Progenitor cell of endocrine pancreas (in vitro differentiated cells): ENCODE results near the gene PEX6. TPM values are rescaled to one million over a fixed set of nuclear protein-coding genes. Genes with fewer than 3 reads are reported as not detected.

Experiments
- DNase-seq: peaks from one replicate; pipeline ENCODE4 v3.0.0; 2021; ENCODE audit warnings: low spot score; ENCODE audit not compliant: unreplicated experiment
- H3K27ac Mint-ChIP-seq: 2 replicates; pipeline ENCODE4 v1.8.0; 2021; ENCODE audit warnings: mild to moderate bottlenecking, moderate library complexity, mixed read lengths
- H3K27me3 Mint-ChIP-seq: 2 replicates; pipeline ENCODE4 v1.8.0; 2021; ENCODE audit warnings: mixed read lengths
- H3K36me3 Mint-ChIP-seq: 2 replicates; pipeline ENCODE4 v1.8.0; 2022; ENCODE audit warnings: mixed read lengths; ENCODE audit not compliant: insufficient read depth
- H3K4me1 Mint-ChIP-seq: 2 replicates; pipeline ENCODE4 v1.8.0; 2021; ENCODE audit warnings: low read depth, mixed read lengths
- H3K4me3 Mint-ChIP-seq: 2 replicates; pipeline ENCODE4 v1.8.0; 2021; ENCODE audit warnings: low read depth, mild to moderate bottlenecking, moderate library complexity, mixed read lengths
- H3K9me3 Mint-ChIP-seq: 2 replicates; pipeline ENCODE4 v1.8.0; 2021; ENCODE audit warnings: low read depth, mixed read lengths
- total RNA-seq: library from RNA; stranded (reverse); gene quantifications from 2 replicates; pipeline ENCODE4 v1.2.1, GENCODE V29; 2021
- TF ChIP-seq, protein P1 (sequence below): fragments of 200-600 bp; sonication (generic); IDR thresholded peaks from one replicate; pipeline ENCODE4 v1.5.0; 2021; ENCODE audit warnings: antibody characterized with exemption, mild to moderate bottlenecking; ENCODE audit not compliant: unreplicated experiment

Gene PEX6
- total RNA-seq, 1 donor from 2014 or later: 32.3 TPM

- TF ChIP-seq, protein P1, sequence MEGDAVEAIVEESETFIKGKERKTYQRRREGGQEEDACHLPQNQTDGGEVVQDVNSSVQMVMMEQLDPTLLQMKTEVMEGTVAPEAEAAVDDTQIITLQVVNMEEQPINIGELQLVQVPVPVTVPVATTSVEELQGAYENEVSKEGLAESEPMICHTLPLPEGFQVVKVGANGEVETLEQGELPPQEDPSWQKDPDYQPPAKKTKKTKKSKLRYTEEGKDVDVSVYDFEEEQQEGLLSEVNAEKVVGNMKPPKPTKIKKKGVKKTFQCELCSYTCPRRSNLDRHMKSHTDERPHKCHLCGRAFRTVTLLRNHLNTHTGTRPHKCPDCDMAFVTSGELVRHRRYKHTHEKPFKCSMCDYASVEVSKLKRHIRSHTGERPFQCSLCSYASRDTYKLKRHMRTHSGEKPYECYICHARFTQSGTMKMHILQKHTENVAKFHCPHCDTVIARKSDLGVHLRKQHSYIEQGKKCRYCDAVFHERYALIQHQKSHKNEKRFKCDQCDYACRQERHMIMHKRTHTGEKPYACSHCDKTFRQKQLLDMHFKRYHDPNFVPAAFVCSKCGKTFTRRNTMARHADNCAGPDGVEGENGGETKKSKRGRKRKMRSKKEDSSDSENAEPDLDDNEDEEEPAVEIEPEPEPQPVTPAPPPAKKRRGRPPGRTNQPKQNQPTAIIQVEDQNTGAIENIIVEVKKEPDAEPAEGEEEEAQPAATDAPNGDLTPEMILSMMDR: no peak
- no peak for DNase-seq
- Mint-ChIP-seq H3K9me3 (no peaks in the 10 kb centered on the region), H3K36me3 (no peaks in the 10 kb centered on the region), H3K4me3 (peak overlapping the region; percentile 83), H3K4me1 (peaks cover 24% of the 10 kb centered on the region), H3K27ac (peak overlapping the region; percentile 50), H3K27me3 (no peaks in the 10 kb centered on the region)
Observed at GRCh38 chr6:42984924-42985475, 6.0 kb upstream of the PEX6 start.

DNA sequence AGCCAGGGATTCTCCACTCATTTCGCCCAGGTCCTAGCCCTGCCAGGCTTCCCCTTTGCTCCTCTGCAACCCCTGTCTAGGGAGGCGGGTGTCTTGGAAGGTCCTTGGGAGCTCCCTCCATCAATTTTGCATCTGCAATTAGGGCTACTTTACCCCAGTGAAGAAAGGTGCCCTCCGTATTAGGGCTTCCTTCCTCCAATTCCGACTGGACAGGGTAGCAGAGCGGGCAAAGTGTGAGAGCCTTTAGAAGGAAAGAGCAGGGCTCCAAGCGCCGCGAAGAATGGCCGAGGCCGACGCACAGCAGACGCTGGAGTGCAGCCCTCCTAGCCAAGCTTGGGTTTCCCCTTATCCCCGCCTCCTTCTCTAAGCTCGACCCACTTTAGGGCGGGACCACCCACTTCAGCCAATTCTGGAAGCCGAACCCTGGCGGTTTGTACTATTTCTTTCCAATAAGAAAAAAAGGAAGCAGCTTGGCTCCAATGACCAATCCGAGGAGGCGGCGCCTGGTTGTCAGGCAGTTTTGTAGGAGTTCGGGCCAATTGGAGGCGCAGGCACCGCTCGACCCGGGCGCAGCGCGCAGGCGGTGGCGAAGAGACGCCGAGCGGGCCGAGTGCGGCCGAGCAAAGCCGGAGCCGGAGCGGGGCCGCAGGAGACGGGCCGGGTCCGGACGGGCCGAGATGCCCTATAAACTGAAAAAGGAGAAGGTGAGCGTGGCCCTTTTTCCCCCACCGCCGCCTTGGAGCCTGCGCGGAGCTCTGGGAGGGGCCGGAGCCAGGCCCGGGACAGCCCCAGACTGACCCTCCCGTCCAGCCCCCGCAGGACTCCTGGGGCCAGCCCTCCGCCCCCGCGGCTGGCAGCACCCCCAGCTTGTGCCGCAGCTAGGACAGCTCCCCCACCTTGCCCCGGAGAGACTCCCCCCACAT lies 5.3 kb upstream of the PEX6 start, which contains the start of gene PPP2R5D:
TSS of gene PPP2R5D (plus strand) at position 570 of the 923 bp plus-strand sequence. CDS start at position 678, 108 bp downstream.
- TF ChIP-seq, protein P1: no peak
- no peaks in the 10 kb centered on the region for H3K27me3 Mint-ChIP-seq
- no peaks in the 10 kb centered on the region for H3K9me3 Mint-ChIP-seq
- H3K27ac Mint-ChIP-seq: peak within 1 kb of the TSS; percentile 94
- H3K4me1 Mint-ChIP-seq: peaks cover 30% of the 10 kb centered on the region
- no peaks in the 10 kb centered on the region for H3K36me3 Mint-ChIP-seq
- peak within 1 kb of the TSS; percentile 83 for H3K4me3 Mint-ChIP-seq
- peak; percentile 92 for DNase-seq

GRCh38 chr6:42981836-42982235 lies 2.9 kb upstream of the PEX6 start:
- no peaks in the 10 kb centered on the region for H3K9me3 Mint-ChIP-seq
- peaks cover 34% of the 10 kb centered on the region for H3K4me1 Mint-ChIP-seq
- no peak overlapping the region for H3K27ac Mint-ChIP-seq
- TF ChIP-seq, protein P1: no peak
- H3K36me3 Mint-ChIP-seq: peaks cover 2% of the 10 kb centered on the region
- no peaks in the 10 kb centered on the region for H3K27me3 Mint-ChIP-seq
- H3K4me3 Mint-ChIP-seq: no peak overlapping the region
- no peak for DNase-seq

DNA sequence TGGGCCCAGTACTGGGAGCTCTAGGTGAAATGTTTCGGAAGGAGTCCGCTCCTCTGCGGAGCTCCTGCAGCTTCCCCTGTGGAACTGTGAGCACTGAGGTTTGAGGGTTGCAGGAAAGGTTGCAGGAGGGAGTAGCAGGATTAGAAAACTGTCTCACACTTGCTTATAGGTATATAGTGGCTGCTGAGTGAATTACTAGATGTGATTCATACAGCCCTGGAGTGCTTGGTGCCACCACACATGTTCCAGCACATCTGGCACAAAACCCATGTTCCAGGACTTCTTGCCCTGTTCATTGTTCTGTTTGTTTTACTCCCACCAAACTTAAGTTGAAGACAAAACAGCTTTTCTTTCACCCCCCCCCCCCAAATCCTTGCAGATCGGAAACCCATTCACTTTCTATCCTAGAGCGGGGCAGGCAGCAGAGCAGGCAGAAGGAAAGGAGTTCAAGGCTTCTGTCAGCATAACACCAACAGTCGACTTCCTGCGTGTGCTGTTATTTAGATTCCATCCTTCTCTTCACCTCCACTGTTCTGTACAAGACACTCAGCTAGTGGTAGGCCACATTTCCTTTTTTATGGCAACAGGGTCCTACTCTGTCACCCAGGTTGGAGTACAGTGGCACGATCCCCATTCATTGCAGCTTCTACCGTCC lies 669 bp upstream of the PEX6 start:
- TF ChIP-seq, protein P1: no peak
- peaks cover 20% of the 10 kb centered on the region for H3K4me1 Mint-ChIP-seq
- no peak for DNase-seq
- H3K9me3 Mint-ChIP-seq: no peaks in the 10 kb centered on the region
- no peaks in the 10 kb centered on the region for H3K27me3 Mint-ChIP-seq
- peak overlapping the region; percentile 95 for H3K27ac Mint-ChIP-seq
- peaks cover 4% of the 10 kb centered on the region for H3K36me3 Mint-ChIP-seq
- peak overlapping the region; percentile 86 for H3K4me3 Mint-ChIP-seq

- DNase-seq: peak; percentile 26
- Mint-ChIP-seq H3K27me3 (no peaks in the 10 kb centered on the region), H3K27ac (peak overlapping the region; percentile 93), H3K9me3 (no peaks in the 10 kb centered on the region), H3K36me3 (peaks cover 4% of the 10 kb centered on the region), H3K4me1 (peaks cover 15% of the 10 kb centered on the region), H3K4me3 (peak overlapping the region; percentile 80)
- TF ChIP-seq, protein P1: no peak
Observed at GRCh38 chr6:42978487-42978838, 518 bp downstream of the PEX6 start.
